Thyroid gland (tissue), 4 donors: ENCODE data around the gene RNF220.

Experiments
- CTCF ChIP-seq, 6 experiments: fragments of 200-600 bp in 3 of 6; fragments of 450-650 bp in 3 of 6; sonication (generic) in 3 of 6; IDR thresholded peaks; one replicate each; pipeline ENCODE4 v1.5.1; 2016 to 2019; ENCODE audit warnings: antibody characterized with exemption in 6 of 6, mild to moderate bottlenecking in 2 of 6, inconsistent platforms in 1 of 6, moderate library complexity in 1 of 6
- POLR2A ChIP-seq, 2 donors: fragments of 450-650 bp; IDR thresholded peaks; one replicate each; pipeline ENCODE4 v1.6.1; 2017; ENCODE audit warnings: antibody characterized with exemption in 2 of 2, mild to moderate bottlenecking in 2 of 2, moderate library complexity in 1 of 2

- TF ChIP-seq CTCF (IDR thresholded peaks at IDR 0.05) (no peak), POLR2A (IDR thresholded peaks at IDR 0.05) (no peak)
Measured at GRCh38 chr1:44371206-44371605, 33.8 kb upstream of the RNF220 start.
